Measurements from ENCODE around the gene PPM1E. TPM values are rescaled to one million over a fixed set of nuclear protein-coding genes. Genes with fewer than 3 reads are reported as not detected.
"Not testable (repeated sequence)": the region's sequence is repeated elsewhere in the genome, so short reads cannot be mapped to it uniquely, and the experiment has no call there.

Gene PPM1E
- total and polyA plus RNA-seq, 7 donors: 0.01 to 0.24 (median 0.10) TPM; not detected in 3

GRCh38 chr17:58831780-58832179 is 76.1 kb downstream of the PPM1E start:
- DNase-seq (no peak), ATAC-seq (no peak)
- 88 to 97% (median 91%) methylated on average over 1 of the region's 1 CpG for WGBS, 3 donors
- Histone ChIP-seq H3K36me3 (ENCODE audit: insufficient read depth in 1 of 2, low read depth in 1 of 2) (no peaks in the 10 kb centered on the region), H3K27ac (no peak overlapping the region), H3K27me3 (ENCODE audit: insufficient read depth in 3 of 3, low read length in 2 of 3) (no peaks in the 10 kb centered on the region), H3K4me3 (no peak overlapping the region), H3K9me3 (peaks cover 4% of the 10 kb centered on the region), H3K4me1 (no peaks in the 10 kb centered on the region)
- intact Hi-C loops (cut with DNase I): no loop called here
- TF ChIP-seq CTCF (IDR thresholded peaks at IDR 0.05): no peak

- H3K27me3 ChIP-seq (ENCODE audit: insufficient read depth in 3 of 3, low read length in 2 of 3): no peaks in the 10 kb centered on the region
- 88 to 90% (median 89%) methylated on average over 3 of the region's 3 CpGs for WGBS, 3 donors
- no peak for DNase-seq
- H3K4me1 ChIP-seq: no peaks in the 10 kb centered on the region
- no peak for TF ChIP-seq CTCF (IDR thresholded peaks at IDR 0.05)
- no peaks in the 10 kb centered on the region for H3K36me3 ChIP-seq (ENCODE audit: insufficient read depth in 1 of 2, low read depth in 1 of 2)
- H3K4me3 ChIP-seq: no peak overlapping the region
- ATAC-seq: no peak
- H3K27ac ChIP-seq: no peak overlapping the region
- intact Hi-C loops (cut with DNase I): no loop called here
- H3K9me3 ChIP-seq: peaks cover 4% of the 10 kb centered on the region
Observed at GRCh38 chr17:58832514-58832913, 76.9 kb downstream of the PPM1E start.

GRCh38 chr17:58837699-58838098 is 82.0 kb downstream of the PPM1E start:
- H3K4me3 ChIP-seq: no peak overlapping the region
- intact Hi-C loops (cut with DNase I): no loop called here
- DNase-seq (no peak), ATAC-seq (no peak)
- WGBS, 3 donors: 74 to 79% (median 78%) methylated on average over 5 of the region's 5 CpGs
- no peaks in the 10 kb centered on the region for H3K36me3 ChIP-seq (ENCODE audit: insufficient read depth in 1 of 2, low read depth in 1 of 2)
- TF ChIP-seq CTCF (IDR thresholded peaks at IDR 0.05): no peak
- no peaks in the 10 kb centered on the region for H3K4me1 ChIP-seq
- H3K9me3 ChIP-seq: peaks cover 4% of the 10 kb centered on the region
- no peaks in the 10 kb centered on the region for H3K27me3 ChIP-seq (ENCODE audit: insufficient read depth in 3 of 3, low read length in 2 of 3)
- H3K27ac ChIP-seq: no peak overlapping the region

DNA sequence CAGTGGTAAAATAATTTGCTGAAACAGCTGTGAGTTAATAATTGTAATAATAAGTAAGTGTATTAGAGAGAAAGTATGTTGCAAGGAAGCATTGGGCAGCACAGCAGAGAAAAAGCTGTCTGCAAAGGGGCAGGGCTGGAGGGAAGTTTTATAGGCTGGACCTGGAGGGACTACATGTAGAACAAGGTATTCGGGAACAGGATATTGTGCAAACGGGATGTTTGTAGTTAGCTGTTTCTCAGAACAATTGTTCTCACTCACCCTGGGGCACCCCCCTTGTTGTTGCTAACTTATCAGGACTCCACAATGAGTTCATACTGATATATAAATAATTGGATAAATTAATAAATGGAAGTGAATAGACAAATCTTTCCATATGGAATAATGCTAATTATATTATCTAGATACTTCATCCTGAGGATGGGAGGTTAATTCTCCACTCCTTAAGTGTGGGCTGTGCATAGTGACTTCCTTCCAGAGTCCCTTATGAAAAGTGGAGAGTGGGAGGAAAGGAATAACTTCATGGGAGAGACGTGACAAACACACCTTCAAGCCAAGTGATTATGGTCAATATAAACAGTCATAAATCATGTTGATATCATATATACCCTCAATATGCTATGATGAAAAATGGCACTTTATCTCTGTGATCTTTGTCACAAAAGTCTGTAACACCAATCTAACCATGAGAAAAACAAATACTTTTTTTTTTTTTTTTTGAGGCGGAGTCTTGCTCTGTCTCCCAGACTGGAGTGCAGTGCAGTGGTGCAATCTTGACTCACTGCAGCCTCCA is 85.4 kb downstream of the PPM1E start:
- Histone ChIP-seq H3K36me3 (ENCODE audit: insufficient read depth in 1 of 2, low read depth in 1 of 2) (no peaks in the 10 kb centered on the region), H3K27ac (no peak overlapping the region), H3K27me3 (ENCODE audit: insufficient read depth in 3 of 3, low read length in 2 of 3) (no peaks in the 10 kb centered on the region), H3K4me1 (no peaks in the 10 kb centered on the region), H3K9me3 (no peaks in the 10 kb centered on the region), H3K4me3 (no peak overlapping the region)
- TF ChIP-seq CTCF (IDR thresholded peaks at IDR 0.05): no peak
- 61 to 78% (median 75%) methylated on average over 4 of the region's 4 CpGs for WGBS, 3 donors
- DNase-seq: no peak
- no peak for ATAC-seq
- intact Hi-C loops (cut with DNase I): no loop called here

- not testable (repeated sequence) for ATAC-seq
- WGBS, 3 donors: 65 to 89% (median 84%) methylated on average over 2 to 3 of the region's 3 CpGs
Observed at GRCh38 chr17:58846413-58846812, 90.8 kb downstream of the PPM1E start.

GRCh38 chr17:58850106-58850505 is 94.5 kb downstream of the PPM1E start:
- H3K4me3 ChIP-seq; H3K4me1 ChIP-seq; H3K27me3 ChIP-seq (ENCODE audit: insufficient read depth in 3 of 3, low read length in 2 of 3); H3K9me3 ChIP-seq; H3K27ac ChIP-seq; H3K36me3 ChIP-seq (ENCODE audit: insufficient read depth in 1 of 2, low read depth in 1 of 2); ATAC-seq; DNase-seq; intact Hi-C loops (cut with DNase I): not testable (repeated sequence)
- WGBS, 3 donors: 95 to 99% (median 98%) methylated on average over 2 of the region's 2 CpGs

More at GRCh38 chr17:58846413-58846812, 90.8 kb downstream of the PPM1E start:
- H3K36me3 ChIP-seq (ENCODE audit: insufficient read depth in 1 of 2, low read depth in 1 of 2); H3K4me1 ChIP-seq; H3K4me3 ChIP-seq; H3K9me3 ChIP-seq; H3K27me3 ChIP-seq (ENCODE audit: insufficient read depth in 3 of 3, low read length in 2 of 3); intact Hi-C loops (cut with DNase I); DNase-seq; H3K27ac ChIP-seq: not testable (repeated sequence)

Measured in psoas muscle (tissue), 8 donors.